Measurements from ENCODE around the gene KCTD16. TPM values are rescaled to one million over a fixed set of nuclear protein-coding genes. Genes with fewer than 3 reads are reported as not detected.
A peak's percentile ranks its signal among the peaks of the same experiment; 100 is the strongest.

The KCTD16 gene
- total RNA-seq, 1 experiment from 2014 or later = 0.14 TPM

GRCh38 chr5:144187699-144188294 lies 17.1 kb downstream of the KCTD16 start:
- Mint-ChIP-seq H3K27ac (ENCODE audit: unreplicated experiment) (peak overlapping the region; percentile 29), H3K27me3 (ENCODE audit: unreplicated experiment) (no peaks in the 10 kb centered on the region), H3K4me3 (ENCODE audit: low read depth, unreplicated experiment) (no peak overlapping the region), H3K4me1 (ENCODE audit: low read depth, unreplicated experiment) (peaks cover under 1% of the 10 kb centered on the region), H3K36me3 (ENCODE audit: insufficient read depth, unreplicated experiment) (peaks cover 6% of the 10 kb centered on the region), H3K9me3 (ENCODE audit: low read depth, unreplicated experiment) (no peaks in the 10 kb centered on the region)
- no TSS peak for BruUV-seq (replicated peaks)
- intact Hi-C loops (cut with micrococcal nuclease; ENCODE audit: unreplicated experiment) = loop anchor here (5.0 kb wide), 1 partner anchor 210 kb away; no protein-coding TSS in a partner anchor
- CTCF ChIA-PET = interaction anchor here (0.6 to 1.7 kb wide), 4 partner anchors 15 to 1020 kb away, joined by 3 to 7 read pairs (median 3); partner anchors contain the start of genes KCTD16 and YIPF5
- peak; percentile 63 for DNase-seq
- TF ChIP-seq, protein P1, sequence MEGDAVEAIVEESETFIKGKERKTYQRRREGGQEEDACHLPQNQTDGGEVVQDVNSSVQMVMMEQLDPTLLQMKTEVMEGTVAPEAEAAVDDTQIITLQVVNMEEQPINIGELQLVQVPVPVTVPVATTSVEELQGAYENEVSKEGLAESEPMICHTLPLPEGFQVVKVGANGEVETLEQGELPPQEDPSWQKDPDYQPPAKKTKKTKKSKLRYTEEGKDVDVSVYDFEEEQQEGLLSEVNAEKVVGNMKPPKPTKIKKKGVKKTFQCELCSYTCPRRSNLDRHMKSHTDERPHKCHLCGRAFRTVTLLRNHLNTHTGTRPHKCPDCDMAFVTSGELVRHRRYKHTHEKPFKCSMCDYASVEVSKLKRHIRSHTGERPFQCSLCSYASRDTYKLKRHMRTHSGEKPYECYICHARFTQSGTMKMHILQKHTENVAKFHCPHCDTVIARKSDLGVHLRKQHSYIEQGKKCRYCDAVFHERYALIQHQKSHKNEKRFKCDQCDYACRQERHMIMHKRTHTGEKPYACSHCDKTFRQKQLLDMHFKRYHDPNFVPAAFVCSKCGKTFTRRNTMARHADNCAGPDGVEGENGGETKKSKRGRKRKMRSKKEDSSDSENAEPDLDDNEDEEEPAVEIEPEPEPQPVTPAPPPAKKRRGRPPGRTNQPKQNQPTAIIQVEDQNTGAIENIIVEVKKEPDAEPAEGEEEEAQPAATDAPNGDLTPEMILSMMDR (IDR thresholded peaks at IDR 0.05; ENCODE audit: unreplicated experiment) = no peak

- no TSS peak for BruUV-seq (replicated peaks)
- peak overlapping the region; percentile 88 for H3K27ac Mint-ChIP-seq (ENCODE audit: unreplicated experiment)
- H3K9me3 Mint-ChIP-seq (ENCODE audit: low read depth, unreplicated experiment) = no peaks in the 10 kb centered on the region
- peak overlapping the region; percentile 54 for H3K4me3 Mint-ChIP-seq (ENCODE audit: low read depth, unreplicated experiment)
- H3K27me3 Mint-ChIP-seq (ENCODE audit: unreplicated experiment) = no peaks in the 10 kb centered on the region
- DNase-seq = peak; percentile 61
- TF ChIP-seq, protein P1 (IDR thresholded peaks at IDR 0.05; ENCODE audit: unreplicated experiment) = no peak
- H3K36me3 Mint-ChIP-seq (ENCODE audit: insufficient read depth, unreplicated experiment) = peaks cover 6% of the 10 kb centered on the region
- CTCF ChIA-PET = no interaction called here
- peaks cover under 1% of the 10 kb centered on the region for H3K4me1 Mint-ChIP-seq (ENCODE audit: low read depth, unreplicated experiment)
- intact Hi-C loops (cut with micrococcal nuclease; ENCODE audit: unreplicated experiment) = loop anchor here (5.0 kb wide), 1 partner anchor 213 kb away; no protein-coding TSS in a partner anchor
Measured at GRCh38 chr5:144189800-144190429, 19.2 kb downstream of the KCTD16 start.

- CTCF ChIA-PET = interaction anchor here (0.6 to 0.7 kb wide), 2 partner anchors 1569 to 1581 kb away, joined by 3 read pairs; no protein-coding TSS in a partner anchor
- TF ChIP-seq, protein P1 (IDR thresholded peaks at IDR 0.05; ENCODE audit: unreplicated experiment) = no peak
- DNase-seq = no peak
- no peak overlapping the region for H3K27ac Mint-ChIP-seq (ENCODE audit: unreplicated experiment)
- H3K36me3 Mint-ChIP-seq (ENCODE audit: insufficient read depth, unreplicated experiment) = peaks cover 6% of the 10 kb centered on the region
- H3K27me3 Mint-ChIP-seq (ENCODE audit: unreplicated experiment) = no peaks in the 10 kb centered on the region
- H3K9me3 Mint-ChIP-seq (ENCODE audit: low read depth, unreplicated experiment) = no peaks in the 10 kb centered on the region
- BruUV-seq (replicated peaks) = no TSS peak
- no peak overlapping the region for H3K4me3 Mint-ChIP-seq (ENCODE audit: low read depth, unreplicated experiment)
- intact Hi-C loops (cut with micrococcal nuclease; ENCODE audit: unreplicated experiment) = no loop called here
- H3K4me1 Mint-ChIP-seq (ENCODE audit: low read depth, unreplicated experiment) = peaks cover 8% of the 10 kb centered on the region
Measured at GRCh38 chr5:144191531-144191930, 20.9 kb downstream of the KCTD16 start.

DNA sequence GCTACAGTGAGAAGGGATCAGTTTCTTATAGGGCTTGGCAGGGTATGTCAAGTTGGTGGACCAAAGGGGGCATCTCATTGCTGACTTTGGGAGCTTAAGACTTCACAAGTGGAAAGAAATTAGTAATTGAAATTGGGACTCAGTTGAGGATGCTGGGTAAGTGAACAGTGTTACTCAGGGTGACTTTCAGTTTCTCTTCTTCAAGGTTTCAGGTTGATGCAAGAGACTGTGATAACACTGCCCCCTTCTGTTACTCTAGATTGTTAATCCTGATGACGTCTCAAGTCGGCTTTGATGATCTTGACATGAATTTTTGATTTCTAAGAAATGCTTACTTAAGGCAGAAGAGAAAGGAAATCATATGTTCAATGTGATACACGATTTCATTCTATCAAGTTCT lies 21.3 kb downstream of the KCTD16 start:
- Mint-ChIP-seq H3K27me3 (ENCODE audit: unreplicated experiment) (no peaks in the 10 kb centered on the region), H3K9me3 (ENCODE audit: low read depth, unreplicated experiment) (no peaks in the 10 kb centered on the region), H3K27ac (ENCODE audit: unreplicated experiment) (no peak overlapping the region), H3K36me3 (ENCODE audit: insufficient read depth, unreplicated experiment) (peaks cover 6% of the 10 kb centered on the region), H3K4me1 (ENCODE audit: low read depth, unreplicated experiment) (peaks cover 8% of the 10 kb centered on the region), H3K4me3 (ENCODE audit: low read depth, unreplicated experiment) (no peak overlapping the region)
- intact Hi-C loops (cut with micrococcal nuclease; ENCODE audit: unreplicated experiment) = no loop called here
- peak; percentile 27 for DNase-seq
- BruUV-seq (replicated peaks) = no TSS peak
- CTCF ChIA-PET = interaction anchor here (0.7 kb wide), 1 partner anchor 1569 kb away, joined by 3 read pairs; no protein-coding TSS in a partner anchor
- TF ChIP-seq, protein P1 (IDR thresholded peaks at IDR 0.05; ENCODE audit: unreplicated experiment) = peak; percentile 31

Measured in Calu3 (cell line).